Karpas-422 (cell line): ENCODE results near the gene KRT9. TPM values are rescaled to one million over a fixed set of nuclear protein-coding genes. Genes with fewer than 3 reads are reported as not detected.
"Not testable (repeated sequence)": the region's sequence is repeated elsewhere in the genome, so short reads cannot be mapped to it uniquely, and the experiment has no call there.

ENCODE experiments used
- DNase-seq: peaks from one replicate; pipeline ENCODE4 v3.0.0-alpha.2; 2015
- H2AFZ ChIP-seq: fragments of 200-600 bp; sonication (generic); 2 replicates; pipeline ENCODE4 v1.6.1; 2014; ENCODE audit warnings: antibody characterized with exemption, low read length, mixed read lengths
- H3K27ac ChIP-seq: fragments of 200-600 bp; sonication (generic); 2 replicates; pipeline ENCODE4 v1.5.1; 2014; ENCODE audit warnings: mild to moderate bottlenecking, low read length, moderate library complexity
- H3K27me3 ChIP-seq: fragments of 200-600 bp; sonication (generic); 2 replicates; pipeline ENCODE4 v1.6.1; 2014; ENCODE audit warnings: low read length, mixed read lengths
- H3K36me3 ChIP-seq: fragments of 200-600 bp; sonication (generic); 2 replicates; pipeline ENCODE4 v1.6.1; 2014; ENCODE audit warnings: low read length, mixed read lengths; ENCODE audit not compliant: insufficient read depth
- H3K4me1 ChIP-seq: fragments of 200-600 bp; sonication (generic); 2 replicates; pipeline ENCODE4 v1.6.1; 2014; ENCODE audit warnings: mild to moderate bottlenecking, low read length, mixed read lengths
- H3K4me2 ChIP-seq: fragments of 200-600 bp; sonication (generic); 2 replicates; pipeline ENCODE4 v1.6.1; 2014; ENCODE audit warnings: low read length, low read depth, mild to moderate bottlenecking; ENCODE audit not compliant: poor library complexity, severe bottlenecking
- H3K4me3 ChIP-seq: fragments of 200-600 bp; sonication (generic); 2 replicates; pipeline ENCODE4 v1.5.1; 2014; ENCODE audit warnings: mild to moderate bottlenecking, antibody characterized with exemption, low read length, mixed read lengths
- H3K79me2 ChIP-seq: fragments of 200-600 bp; sonication (generic); 2 replicates; pipeline ENCODE4 v1.6.1; 2014; ENCODE audit warnings: mild to moderate bottlenecking, low read length, mixed read lengths
- H3K9ac ChIP-seq: fragments of 200-600 bp; sonication (generic); 2 replicates; pipeline ENCODE4 v1.6.0; 2014; ENCODE audit warnings: low read length
- H3K9me2 ChIP-seq: fragments of 200-600 bp; sonication (generic), shearing (Covaris generic); replicated peaks from 2 replicates; pipeline ENCODE4 v1.6.0; 2014; ENCODE audit warnings: mild to moderate bottlenecking, low read length, moderate library complexity; ENCODE audit not compliant: insufficient read depth
- H3K9me3 ChIP-seq: fragments of 300-700, 200-600 bp; sonication (generic); 2 replicates; pipeline ENCODE4 v1.6.1; 2014; ENCODE audit warnings: low read length, mixed read lengths
- H4K20me1 ChIP-seq: fragments of 200-600 bp; sonication (generic); 2 replicates; pipeline ENCODE4 v1.6.1; 2014; ENCODE audit warnings: mild to moderate bottlenecking, antibody characterized with exemption, low read length, low read depth; ENCODE audit not compliant: insufficient read depth
- total RNA-seq: library from RNA; depleted of rRNA; stranded (reverse); fragments of >200 nt; shearing (Covaris generic); gene quantifications from 2 replicates; pipeline ENCODE4 v1.2.3, GENCODE V29; 2014; ENCODE audit warnings: low replicate concordance

KRT9 gene
- total RNA-seq, 1 experiment from 2014 or later: not detected

- no peaks in the 10 kb centered on the region for H3K9me3 ChIP-seq
- H3K4me3 ChIP-seq: no peak overlapping the region
- no peak overlapping the region for H2AFZ ChIP-seq
- no peak for DNase-seq
- no peak overlapping the region for H3K9ac ChIP-seq
- no peaks in the 10 kb centered on the region for H3K4me1 ChIP-seq
- H3K36me3 ChIP-seq: no peaks in the 10 kb centered on the region
- no peak overlapping the region for H3K27ac ChIP-seq
- H3K4me2 ChIP-seq: no peak overlapping the region
- H3K9me2 ChIP-seq: no peaks in the 10 kb centered on the region
- no peaks in the 10 kb centered on the region for H3K27me3 ChIP-seq
- no peaks in the 10 kb centered on the region for H3K79me2 ChIP-seq
- no peaks in the 10 kb centered on the region for H4K20me1 ChIP-seq
Observed at GRCh38 chr17:41593306-41593981, 21.6 kb upstream of the KRT9 start.

- Histone ChIP-seq H3K9me2 (no peaks in the 10 kb centered on the region), H3K27me3 (no peaks in the 10 kb centered on the region), H3K9ac (no peak overlapping the region), H3K36me3 (no peaks in the 10 kb centered on the region), H3K4me3 (no peak overlapping the region), H4K20me1 (no peaks in the 10 kb centered on the region), H3K9me3 (no peaks in the 10 kb centered on the region), H3K79me2 (no peaks in the 10 kb centered on the region), H2AFZ (no peak overlapping the region), H3K4me2 (no peak overlapping the region), H3K4me1 (no peaks in the 10 kb centered on the region), H3K27ac (no peak overlapping the region)
- no peak for DNase-seq
Observed at GRCh38 chr17:41592601-41593305, 20.9 kb upstream of the KRT9 start.

- Histone ChIP-seq H3K4me1 (no peaks in the 10 kb centered on the region), H3K79me2 (no peaks in the 10 kb centered on the region), H4K20me1 (no peaks in the 10 kb centered on the region), H3K4me2 (no peak overlapping the region), H3K4me3 (no peak overlapping the region), H3K9me2 (no peaks in the 10 kb centered on the region), H3K9ac (no peak overlapping the region), H3K27me3 (no peaks in the 10 kb centered on the region), H2AFZ (no peak overlapping the region), H3K9me3 (no peaks in the 10 kb centered on the region), H3K27ac (no peak overlapping the region), H3K36me3 (no peaks in the 10 kb centered on the region)
- DNase-seq: no peak
Observed at GRCh38 chr17:41589301-41589700, 17.4 kb upstream of the KRT9 start.

DNA sequence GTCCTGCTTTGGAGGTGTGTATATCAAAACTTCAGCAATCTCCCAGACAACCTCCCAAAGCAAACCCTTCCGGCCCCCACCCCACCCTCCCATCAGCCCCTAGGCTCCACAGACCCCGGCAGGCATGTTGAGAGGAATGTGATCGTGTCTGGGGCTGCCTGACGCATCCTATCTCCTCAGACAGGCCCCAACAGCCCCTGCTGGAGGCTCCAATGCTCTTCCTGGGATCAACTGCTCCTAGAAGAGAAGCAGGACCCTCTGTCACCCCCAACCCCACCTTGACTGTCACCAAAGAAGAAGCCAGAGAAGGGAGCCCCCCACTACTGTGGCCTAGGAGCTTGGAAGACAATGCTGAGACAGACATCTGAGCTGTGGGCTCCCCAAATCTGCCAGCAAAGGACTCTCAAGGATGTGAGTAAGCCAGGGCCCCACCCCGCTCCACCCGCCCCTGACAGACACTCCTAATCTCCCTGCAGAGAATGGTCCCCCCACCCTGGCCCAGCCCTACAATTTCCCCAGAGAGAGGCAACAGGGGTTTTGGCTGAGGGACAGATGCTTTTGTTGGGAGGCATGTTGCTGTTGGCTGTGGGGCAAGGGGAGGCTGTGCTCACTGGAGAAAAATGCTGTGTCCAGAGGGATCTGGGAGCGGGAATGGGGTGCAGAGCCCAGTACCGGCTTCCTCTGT is 16.4 kb upstream of the KRT9 start:
- Histone ChIP-seq H3K27ac (no peak overlapping the region), H3K9ac (no peak overlapping the region), H3K4me2 (no peak overlapping the region), H3K27me3 (no peaks in the 10 kb centered on the region), H3K36me3 (no peaks in the 10 kb centered on the region), H4K20me1 (no peaks in the 10 kb centered on the region), H3K9me2 (no peaks in the 10 kb centered on the region), H2AFZ (no peak overlapping the region), H3K4me3 (no peak overlapping the region), H3K79me2 (no peaks in the 10 kb centered on the region), H3K4me1 (no peaks in the 10 kb centered on the region), H3K9me3 (no peaks in the 10 kb centered on the region)
- no peak for DNase-seq

- Histone ChIP-seq H3K4me2 (no peak within 1 kb of the TSS), H3K4me1 (no peaks in the 10 kb centered on the region), H3K27ac (no peak within 1 kb of the TSS), H3K9me3 (no peaks in the 10 kb centered on the region), H3K27me3 (no peaks in the 10 kb centered on the region), H3K9ac (no peak within 1 kb of the TSS), H3K9me2 (no peaks in the 10 kb centered on the region), H4K20me1 (no peaks in the 10 kb centered on the region), H3K36me3 (no peaks in the 10 kb centered on the region), H3K4me3 (no peak within 1 kb of the TSS), H2AFZ (no peak within 1 kb of the TSS), H3K79me2 (no peaks in the 10 kb centered on the region)
- DNase-seq: no peak
Observed at GRCh38 chr17:41586863-41587495, 15.1 kb upstream of the KRT9 start, which contains the start of gene KRT14. KRT14 (minus strand) TSS chr17:41586895; CDS start chr17:41586834, 61 bp downstream.

- Histone ChIP-seq H3K9me3 (no peaks in the 10 kb centered on the region), H3K27me3 (no peaks in the 10 kb centered on the region), H3K79me2 (no peaks in the 10 kb centered on the region), H3K27ac (no peak overlapping the region), H4K20me1 (no peaks in the 10 kb centered on the region), H3K4me1 (no peaks in the 10 kb centered on the region), H3K4me2 (no peak overlapping the region), H3K9ac (no peak overlapping the region), H3K9me2 (no peaks in the 10 kb centered on the region), H3K4me3 (no peak overlapping the region), H3K36me3 (no peaks in the 10 kb centered on the region), H2AFZ (no peak overlapping the region)
- DNase-seq: no peak
Observed at GRCh38 chr17:41585301-41586056, 13.6 kb upstream of the KRT9 start.

GRCh38 chr17:41584331-41584927 is 12.6 kb upstream of the KRT9 start:
- not testable (repeated sequence) for H3K27me3 ChIP-seq, DNase-seq, H3K27ac ChIP-seq, H3K36me3 ChIP-seq, H2AFZ ChIP-seq, H3K4me2 ChIP-seq, H3K9me2 ChIP-seq, H3K79me2 ChIP-seq, H4K20me1 ChIP-seq, H3K4me3 ChIP-seq, H3K4me1 ChIP-seq, H3K9me3 ChIP-seq, H3K9ac ChIP-seq
